SK-N-SH (cell line): Measurements from ENCODE around the gene IL1R2. TPM values are rescaled to one million over a fixed set of nuclear protein-coding genes. Genes with fewer than 3 reads are reported as not detected.

ENCODE experiments used
- CTCF ChIA-PET: fragments of 300-600, 350-600 bp; formaldehyde crosslinking; extraction: SDS; loops from one replicate; lab custom pipeline; 2021; lab: Yijun Ruan, JAX
- POLR2A ChIA-PET: fragments of 350-600 bp; sonication (Branson Sonifier 250); formaldehyde crosslinking; extraction: SDS; loops from one replicate; lab custom pipeline; 2020; ENCODE audit warnings: antibody characterized with exemption, inconsistent platforms; lab: Yijun Ruan, JAX
- DNase-seq: peaks from one replicate; pipeline ENCODE4 v3.0.0; 2012
- H2AFZ ChIP-seq: fragments of 200-600 bp; sonication (generic); 2 replicates; pipeline ENCODE4 v1.8.1; 2016; ENCODE audit warnings: antibody characterized with exemption, mild to moderate bottlenecking, low read depth
- H3F3A ChIP-seq: fragments of 200-600 bp; sonication (generic); replicated peaks from 2 replicates; pipeline ENCODE3; 2016; ENCODE audit warnings: antibody characterized with exemption, mild to moderate bottlenecking; ENCODE audit not compliant: insufficient read depth
- H3K27ac ChIP-seq, 2 experiments: fragments of 200-500 bp in 1 of 2; fragments of 200-600 bp in 1 of 2; sonication (Bioruptor generic) in 1 of 2; sonication (generic), shearing (Covaris generic) in 1 of 2; 2 replicates each; pipeline versions ENCODE4 v1.5.1 to v1.6.1; 2014 to 2016; ENCODE audit warnings: low read depth in 2 of 2, inconsistent platforms in 1 of 2, low read length in 1 of 2, mild to moderate bottlenecking in 1 of 2, mixed read lengths in 1 of 2
- H3K27me3 ChIP-seq: fragments of 200-600 bp; sonication (generic), shearing (Covaris generic); 2 replicates; pipeline ENCODE4 v1.6.1; 2016; ENCODE audit warnings: mixed run types; ENCODE audit not compliant: insufficient read depth
- H3K36me3 ChIP-seq, 2 experiments: fragments of 200-500 bp in 1 of 2; fragments of 200-600 bp in 1 of 2; sonication (Bioruptor generic) in 1 of 2; sonication (generic) in 1 of 2; replicated peaks in 1 of 2; 2 replicates each; pipeline versions ENCODE3 to v1.5.1; 2014 to 2016; ENCODE audit warnings: low read length in 1 of 2, mild to moderate bottlenecking in 1 of 2; ENCODE audit not compliant: insufficient read depth in 2 of 2, control insufficient read depth in 1 of 2
- H3K4me1 ChIP-seq, 2 experiments: fragments of 200-500 bp in 1 of 2; fragments of 200-600 bp in 1 of 2; sonication (Bioruptor generic) in 1 of 2; sonication (generic), shearing (Covaris generic) in 1 of 2; 2 replicates each; pipeline versions ENCODE4 v1.5.1 to v1.6.1; 2014 to 2016; ENCODE audit warnings: low read depth in 1 of 2, low read length in 1 of 2, mixed run types in 1 of 2; ENCODE audit not compliant: insufficient read depth in 2 of 2, control insufficient read depth in 1 of 2
- H3K4me2 ChIP-seq: fragments of 200-600 bp; sonication (generic), shearing (Covaris generic); 2 replicates; pipeline ENCODE4 v1.6.1; 2017; ENCODE audit warnings: mixed run types
- H3K4me3 ChIP-seq, 2 experiments: fragments of 200-500 bp in 1 of 2; fragments of 200-600 bp in 1 of 2; sonication (Bioruptor generic) in 1 of 2; sonication (generic), shearing (Covaris generic) in 1 of 2; 2 replicates each; pipeline versions ENCODE4 v1.5.1 to v1.8.1; 2014 to 2016; ENCODE audit warnings: low read depth in 2 of 2, inconsistent platforms in 1 of 2, low read length in 1 of 2, mild to moderate bottlenecking in 1 of 2, mixed read lengths in 1 of 2, moderate library complexity in 1 of 2
- H3K79me2 ChIP-seq: fragments of 200-600 bp; sonication (generic); 2 replicates; pipeline ENCODE4 v1.8.1; 2017; ENCODE audit warnings: mild to moderate bottlenecking; ENCODE audit not compliant: insufficient read depth
- H3K9ac ChIP-seq: fragments of 200-600 bp; sonication (generic); 2 replicates; pipeline ENCODE4 v1.6.1; 2017; ENCODE audit warnings: mixed run types
- H3K9me2 ChIP-seq: fragments of 200-600 bp; sonication (generic); 2 replicates; pipeline ENCODE4 v1.6.1; 2017; ENCODE audit warnings: mixed run types
- H3K9me3 ChIP-seq: fragments of 200-600 bp; sonication (generic); 2 replicates; pipeline ENCODE4 v1.6.1; 2017; ENCODE audit warnings: mixed run types, mild to moderate bottlenecking, moderate library complexity
- H4K20me1 ChIP-seq: fragments of 200-600 bp; sonication (generic); 2 replicates; pipeline ENCODE4 v1.6.1; 2017; ENCODE audit warnings: mild to moderate bottlenecking, mixed run types; ENCODE audit not compliant: insufficient read depth
- ELF1 ChIP-seq: IDR thresholded peaks from 2 replicates; pipeline ENCODE4 v1.4.0; 2012
- FOXM1 ChIP-seq: IDR thresholded peaks from 2 replicates; pipeline ENCODE4 v1.4.0; 2012; ENCODE audit warnings: low read depth, mild to moderate bottlenecking
- GABPA ChIP-seq: IDR thresholded peaks from 2 replicates; pipeline ENCODE4 v1.4.0; 2012; ENCODE audit warnings: low read depth, mild to moderate bottlenecking
- NFIC ChIP-seq: IDR thresholded peaks from 2 replicates; pipeline ENCODE4 v1.4.0; 2012; ENCODE audit warnings: borderline replicate concordance
- NRF1 ChIP-seq: IDR thresholded peaks from 2 replicates; pipeline ENCODE4 v1.6.1; 2012; ENCODE audit warnings: low read depth, mild to moderate bottlenecking, low read length
- PBX3 ChIP-seq: IDR thresholded peaks from 2 replicates; pipeline ENCODE4; 2012
- RAD21 ChIP-seq: IDR thresholded peaks from 2 replicates; pipeline ENCODE4 v1.6.1; 2012; ENCODE audit warnings: mild to moderate bottlenecking, low read length
- RCOR1 ChIP-seq: fragments of 150-350 bp; IDR thresholded peaks from 2 replicates; pipeline ENCODE4 v1.6.1; 2017; ENCODE audit warnings: antibody characterized with exemption, low read length
- REST ChIP-seq: IDR thresholded peaks from 2 replicates; pipeline ENCODE4 v1.6.1; 2012; ENCODE audit warnings: mild to moderate bottlenecking, low read depth, low read length, moderate library complexity
- TAF1 ChIP-seq: IDR thresholded peaks from 2 replicates; pipeline ENCODE4 v1.6.1; 2012; ENCODE audit warnings: low read depth, mild to moderate bottlenecking, low read length, moderate library complexity, borderline replicate concordance
- WGBS: methylation state at CpG from one replicate; pipeline ENCODE4 v1.1.6; 2017; ENCODE audit warnings: low lambda C conversion rate; 5-methylcytosine and 5-hydroxymethylcytosine counted together
- polyA plus RNA-seq, 3 experiments: library from polyadenylated mRNA; depleted of rRNA; stranded (reverse); fragments of >200 nt; gene quantifications; 2 replicates each; pipeline ENCODE4 v1.2.3, GENCODE V29; 2012
- TF ChIP-seq, protein P1 (sequence below): fragments of 150-350 bp; IDR thresholded peaks from 2 replicates; pipeline ENCODE4 v1.6.1; 2017; ENCODE audit warnings: antibody characterized with exemption, low read length, low read depth, borderline replicate concordance
- TF ChIP-seq, protein P2 (sequence below): IDR thresholded peaks from 2 replicates; pipeline ENCODE4 v1.4.0; 2012; ENCODE audit warnings: low read depth, borderline replicate concordance
- TF ChIP-seq, protein P3 (sequence below): fragments of 150-350 bp; IDR thresholded peaks from 2 replicates; pipeline ENCODE4 v1.6.1; 2016; ENCODE audit warnings: mild to moderate bottlenecking, low read depth, low read length
- TF ChIP-seq, protein P4 (sequence below): IDR thresholded peaks from 2 replicates; pipeline ENCODE4 v1.4.0; 2012; ENCODE audit warnings: low read depth

The IL1R2 gene
- 0.16 and 0.49 TPM in 2 replicates for polyA plus RNA-seq (2012; rRNA removed)
- 0.31 and 0.36 TPM in 2 replicates for polyA plus RNA-seq (2012; cell fraction: cytosol; rRNA removed)
- 0.09 and 0.12 TPM in 2 replicates for polyA plus RNA-seq (2012; cell fraction: nucleus; rRNA removed)

DNA sequence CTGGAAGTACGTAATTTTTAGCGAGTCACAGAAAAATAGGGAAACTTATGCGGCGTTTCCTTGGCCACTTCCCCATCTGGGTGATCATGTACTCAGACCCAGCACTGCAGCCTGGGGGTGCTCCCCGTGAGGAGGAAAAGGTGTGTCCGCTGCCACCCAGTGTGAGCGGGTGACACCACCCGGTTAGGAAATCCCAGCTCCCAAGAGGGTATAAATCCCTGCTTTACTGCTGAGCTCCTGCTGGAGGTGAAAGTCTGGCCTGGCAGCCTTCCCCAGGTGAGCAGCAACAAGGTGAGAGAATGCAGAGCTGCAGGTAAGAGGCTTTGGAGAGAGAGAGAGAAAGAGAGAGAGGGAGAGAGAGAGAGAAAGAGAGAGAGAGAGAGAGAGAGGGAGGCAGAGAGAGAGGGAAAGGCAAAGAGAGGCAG lies at the start of gene IL1R2:
Gene IL1R2 (plus strand): TSS at position 240 of the 425 bp plus-strand sequence. CDS start 16,616 bp downstream, outside the sequence.
- H4K20me1 ChIP-seq, result no peaks in the 10 kb centered on the region
- no peak for TF ChIP-seq TAF1
- TF ChIP-seq, protein P1, sequence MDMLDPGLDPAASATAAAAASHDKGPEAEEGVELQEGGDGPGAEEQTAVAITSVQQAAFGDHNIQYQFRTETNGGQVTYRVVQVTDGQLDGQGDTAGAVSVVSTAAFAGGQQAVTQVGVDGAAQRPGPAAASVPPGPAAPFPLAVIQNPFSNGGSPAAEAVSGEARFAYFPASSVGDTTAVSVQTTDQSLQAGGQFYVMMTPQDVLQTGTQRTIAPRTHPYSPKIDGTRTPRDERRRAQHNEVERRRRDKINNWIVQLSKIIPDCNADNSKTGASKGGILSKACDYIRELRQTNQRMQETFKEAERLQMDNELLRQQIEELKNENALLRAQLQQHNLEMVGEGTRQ, result no peak
- no peak for TF ChIP-seq ELF1
- TF ChIP-seq PBX3, result no peak
- TF ChIP-seq GABPA, result no peak
- TF ChIP-seq, protein P2, sequence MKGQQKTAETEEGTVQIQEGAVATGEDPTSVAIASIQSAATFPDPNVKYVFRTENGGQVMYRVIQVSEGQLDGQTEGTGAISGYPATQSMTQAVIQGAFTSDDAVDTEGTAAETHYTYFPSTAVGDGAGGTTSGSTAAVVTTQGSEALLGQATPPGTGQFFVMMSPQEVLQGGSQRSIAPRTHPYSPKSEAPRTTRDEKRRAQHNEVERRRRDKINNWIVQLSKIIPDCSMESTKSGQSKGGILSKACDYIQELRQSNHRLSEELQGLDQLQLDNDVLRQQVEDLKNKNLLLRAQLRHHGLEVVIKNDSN, result no peak
- TF ChIP-seq, protein P3, sequence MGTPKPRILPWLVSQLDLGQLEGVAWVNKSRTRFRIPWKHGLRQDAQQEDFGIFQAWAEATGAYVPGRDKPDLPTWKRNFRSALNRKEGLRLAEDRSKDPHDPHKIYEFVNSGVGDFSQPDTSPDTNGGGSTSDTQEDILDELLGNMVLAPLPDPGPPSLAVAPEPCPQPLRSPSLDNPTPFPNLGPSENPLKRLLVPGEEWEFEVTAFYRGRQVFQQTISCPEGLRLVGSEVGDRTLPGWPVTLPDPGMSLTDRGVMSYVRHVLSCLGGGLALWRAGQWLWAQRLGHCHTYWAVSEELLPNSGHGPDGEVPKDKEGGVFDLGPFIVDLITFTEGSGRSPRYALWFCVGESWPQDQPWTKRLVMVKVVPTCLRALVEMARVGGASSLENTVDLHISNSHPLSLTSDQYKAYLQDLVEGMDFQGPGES, result no peak
- TF ChIP-seq RAD21, result no peak
- no peak for TF ChIP-seq RCOR1
- no peak for TF ChIP-seq FOXM1
- TF ChIP-seq NRF1, result no peak
- TF ChIP-seq, protein P4, sequence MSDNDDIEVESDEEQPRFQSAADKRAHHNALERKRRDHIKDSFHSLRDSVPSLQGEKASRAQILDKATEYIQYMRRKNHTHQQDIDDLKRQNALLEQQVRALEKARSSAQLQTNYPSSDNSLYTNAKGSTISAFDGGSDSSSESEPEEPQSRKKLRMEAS, result no peak
- no peak for TF ChIP-seq NFIC
- no peak for TF ChIP-seq REST
- H3K4me3 ChIP-seq, result no peak within 1 kb of the TSS
- DNase-seq, result no peak
- H3K27ac ChIP-seq, result no peak within 1 kb of the TSS
- H3K4me1 ChIP-seq, result no peaks in the 10 kb centered on the region; a peak in 1 of 4 replicates
- H2AFZ ChIP-seq, result no peak within 1 kb of the TSS
- H3F3A ChIP-seq, result no peaks in the 10 kb centered on the region
- CTCF ChIA-PET, result no interaction called here
- H3K27me3 ChIP-seq, result peaks cover 49% of the 10 kb centered on the region; the same call in 1 of the 2 replicates
- POLR2A ChIA-PET, result no interaction called here
- H3K9me3 ChIP-seq, result no peaks in the 10 kb centered on the region
- no peaks in the 10 kb centered on the region for H3K9me2 ChIP-seq
- no peaks in the 10 kb centered on the region for H3K36me3 ChIP-seq
- 61% methylated on average over 8 of the region's 8 CpGs for WGBS
- H3K79me2 ChIP-seq, result no peaks in the 10 kb centered on the region
- no peak within 1 kb of the TSS for H3K9ac ChIP-seq
- H3K4me2 ChIP-seq, result no peak within 1 kb of the TSS
